H9 (cell line): Measurements from ENCODE around the gene POLL. TPM values are rescaled to one million over a fixed set of nuclear protein-coding genes. Genes with fewer than 3 reads are reported as not detected.

ENCODE experiments used
- DNase-seq: peaks from one replicate; pipeline ENCODE4 v3.0.0-alpha.2; 2017
- H2AFZ ChIP-seq: one replicate; pipeline ENCODE4 v1.6.1; 2013; ENCODE audit warnings: mild to moderate bottlenecking, low read length, control low read depth, moderate library complexity
- H2AK5ac ChIP-seq: 2 replicates; pipeline ENCODE4 v1.6.1; 2013; ENCODE audit warnings: low read length, control low read depth, mixed read lengths; ENCODE audit not compliant: insufficient read length
- H2BK120ac ChIP-seq: one replicate; pipeline ENCODE4 v1.6.1; 2013; ENCODE audit warnings: low read depth, mild to moderate bottlenecking, low read length, control low read depth, inconsistent platforms; ENCODE audit not compliant: poor library complexity, severe bottlenecking
- H2BK12ac ChIP-seq: 2 replicates; pipeline ENCODE4 v1.6.1; 2013; ENCODE audit warnings: low read length, control low read depth, mixed read lengths, low read depth; ENCODE audit not compliant: insufficient read length
- H2BK15ac ChIP-seq: 2 replicates; pipeline ENCODE4 v1.6.1; 2013; ENCODE audit warnings: low read depth, low read length, control low read depth
- H2BK20ac ChIP-seq: one replicate; pipeline ENCODE4 v1.6.1; 2013; ENCODE audit warnings: low read depth, mild to moderate bottlenecking, low read length, control low read depth, inconsistent platforms; ENCODE audit not compliant: poor library complexity, severe bottlenecking
- H2BK5ac ChIP-seq: 2 replicates; pipeline ENCODE4 v1.6.1; 2013; ENCODE audit warnings: low read length, control low read depth, mixed read lengths; ENCODE audit not compliant: insufficient read length
- H3K14ac ChIP-seq: 2 replicates; pipeline ENCODE4 v1.6.1; 2013; ENCODE audit warnings: low read length, control low read depth; ENCODE audit not compliant: insufficient read depth
- H3K18ac ChIP-seq: 2 replicates; pipeline ENCODE4 v1.6.1; 2013; ENCODE audit warnings: low read depth, mild to moderate bottlenecking, mixed read lengths, low read length, control low read depth; ENCODE audit not compliant: insufficient read length
- H3K23ac ChIP-seq: 2 replicates; pipeline ENCODE4 v1.6.1; 2013; ENCODE audit warnings: low read length, control low read depth, mixed read lengths, low read depth; ENCODE audit not compliant: insufficient read length
- H3K23me2 ChIP-seq: 2 replicates; pipeline ENCODE4 v1.6.1; 2013; ENCODE audit warnings: low read depth, mild to moderate bottlenecking, mixed read lengths, low read length, control low read depth; ENCODE audit not compliant: insufficient read length, poor library complexity, severe bottlenecking
- H3K27ac ChIP-seq: 2 replicates; pipeline ENCODE4 v1.5.1; 2013; ENCODE audit warnings: low read length, control low read depth, mixed read lengths, low read depth; ENCODE audit not compliant: insufficient read length
- H3K27me3 ChIP-seq: 2 replicates; pipeline ENCODE4 v1.6.1; 2013; ENCODE audit warnings: low read length, control low read depth, inconsistent platforms; ENCODE audit not compliant: insufficient read depth
- H3K4ac ChIP-seq: 2 replicates; pipeline ENCODE4 v1.6.1; 2013; ENCODE audit warnings: low read depth, mild to moderate bottlenecking, control low read depth, inconsistent platforms, low read length, moderate library complexity
- H3K4me1 ChIP-seq: 2 replicates; pipeline ENCODE4 v1.6.1; 2013; ENCODE audit warnings: low read length, control low read depth, inconsistent platforms; ENCODE audit not compliant: insufficient read depth
- H3K4me2 ChIP-seq: 2 replicates; pipeline ENCODE4 v1.6.1; 2013; ENCODE audit warnings: low read length, control low read depth, mixed read lengths; ENCODE audit not compliant: insufficient read length, insufficient read depth
- H3K56ac ChIP-seq: 2 replicates; pipeline ENCODE4 v1.6.1; 2013; ENCODE audit warnings: low read depth, mild to moderate bottlenecking, mixed read lengths, low read length, control low read depth; ENCODE audit not compliant: insufficient read length
- H3K79me1 ChIP-seq: 2 replicates; pipeline ENCODE4 v1.6.1; 2013; ENCODE audit warnings: low read depth, mild to moderate bottlenecking, moderate library complexity, low read length, control low read depth, inconsistent platforms; ENCODE audit not compliant: insufficient read depth, poor library complexity, severe bottlenecking
- H3K79me2 ChIP-seq: 2 replicates; pipeline ENCODE4 v1.6.1; 2013; ENCODE audit warnings: low read length, control low read depth, inconsistent platforms; ENCODE audit not compliant: insufficient read depth
- H3K9ac ChIP-seq: 2 replicates; pipeline ENCODE4 v1.6.1; 2013; ENCODE audit warnings: low read length, control low read depth, mixed read lengths; ENCODE audit not compliant: insufficient read length; ENCODE audit errors: extremely low read depth
- H3K9me3 ChIP-seq: one replicate; pipeline ENCODE4 v1.6.1; 2013; ENCODE audit warnings: low read depth, low read length, inconsistent platforms; ENCODE audit not compliant: control insufficient read depth
- H3T11ph ChIP-seq: one replicate; pipeline ENCODE4 v1.6.1; 2013; ENCODE audit warnings: mild to moderate bottlenecking, low read length, control low read depth, inconsistent platforms
- H4K20me1 ChIP-seq: one replicate; pipeline ENCODE4 v1.6.1; 2013; ENCODE audit not compliant: control insufficient read depth, insufficient read length, insufficient read depth
- H4K5ac ChIP-seq: 2 replicates; pipeline ENCODE4 v1.6.1; 2013; ENCODE audit warnings: low read depth, mild to moderate bottlenecking, mixed read lengths, low read length, control low read depth; ENCODE audit not compliant: insufficient read length
- H4K8ac ChIP-seq: replicated peaks from 2 replicates; pipeline ENCODE4 v1.6.1; 2013; ENCODE audit warnings: low read length, control low read depth, mixed read lengths, low read depth; ENCODE audit not compliant: insufficient read length
- H4K91ac ChIP-seq: 2 replicates; pipeline ENCODE4 v1.6.1; 2013; ENCODE audit warnings: low read depth, mild to moderate bottlenecking, moderate library complexity, mixed read lengths, low read length, control low read depth; ENCODE audit not compliant: insufficient read length
- H3K27ac Mint-ChIP-seq, 3 experiments: 2 replicates in 2 of 3; 3 replicates in 1 of 3; pipeline ENCODE4 v1.8.0; 2020 to 2021; ENCODE audit warnings: mixed read lengths in 3 of 3, mild to moderate bottlenecking in 1 of 3, moderate library complexity in 1 of 3
- H3K27me3 Mint-ChIP-seq: 2 replicates; pipeline ENCODE4 v1.8.0; 2021; ENCODE audit warnings: low read depth, mild to moderate bottlenecking, moderate library complexity, mixed read lengths
- H3K36me3 Mint-ChIP-seq, 3 experiments: 2 replicates in 2 of 3; 3 replicates in 1 of 3; pipeline ENCODE4 v1.8.0; 2020 to 2021; ENCODE audit warnings: low read depth in 3 of 3, mixed read lengths in 3 of 3; ENCODE audit not compliant: insufficient read depth in 1 of 3
- H3K4me1 Mint-ChIP-seq, 2 experiments: 2 replicates each; pipeline ENCODE4 v1.8.0; 2020; ENCODE audit warnings: mixed read lengths in 2 of 2
- H3K4me3 Mint-ChIP-seq, 2 experiments: 2 replicates in 1 of 2; 3 replicates in 1 of 2; pipeline ENCODE4 v1.8.0; 2020 to 2021; ENCODE audit warnings: mild to moderate bottlenecking in 2 of 2, mixed read lengths in 2 of 2, moderate library complexity in 1 of 2
- H3K9me3 Mint-ChIP-seq, 2 experiments: 2 replicates in 1 of 2; 3 replicates in 1 of 2; pipeline ENCODE4 v1.8.0; 2020; ENCODE audit warnings: mild to moderate bottlenecking in 2 of 2, mixed read lengths in 2 of 2, moderate library complexity in 1 of 2
- CTCF ChIP-seq: fragments of 200-600 bp; sonication (generic); conservative IDR thresholded peaks from 3 replicates; pipeline ENCODE4 v1.8.0; 2021; ENCODE audit warnings: antibody characterized with exemption, mild to moderate bottlenecking
- WGBS: extraction: QIAGEN DNeasy Blood & Tissue Kit; methylation state at CpG from one replicate; pipeline ENCODE4 v1.1.7; 2013; ENCODE audit warnings: missing lambda C conversion rate, low lambda C conversion rate, mixed read lengths; ENCODE audit not compliant: insufficient read length; ENCODE audit errors: extremely low coverage; 5-methylcytosine and 5-hydroxymethylcytosine counted together
- total RNA-seq: library from RNA; stranded (reverse); gene quantifications from 2 replicates; pipeline ENCODE4 v1.2.1, GENCODE V29; 2021

Gene POLL
- total RNA-seq, 1 experiment from 2014 or later = 30.8 TPM

DNA sequence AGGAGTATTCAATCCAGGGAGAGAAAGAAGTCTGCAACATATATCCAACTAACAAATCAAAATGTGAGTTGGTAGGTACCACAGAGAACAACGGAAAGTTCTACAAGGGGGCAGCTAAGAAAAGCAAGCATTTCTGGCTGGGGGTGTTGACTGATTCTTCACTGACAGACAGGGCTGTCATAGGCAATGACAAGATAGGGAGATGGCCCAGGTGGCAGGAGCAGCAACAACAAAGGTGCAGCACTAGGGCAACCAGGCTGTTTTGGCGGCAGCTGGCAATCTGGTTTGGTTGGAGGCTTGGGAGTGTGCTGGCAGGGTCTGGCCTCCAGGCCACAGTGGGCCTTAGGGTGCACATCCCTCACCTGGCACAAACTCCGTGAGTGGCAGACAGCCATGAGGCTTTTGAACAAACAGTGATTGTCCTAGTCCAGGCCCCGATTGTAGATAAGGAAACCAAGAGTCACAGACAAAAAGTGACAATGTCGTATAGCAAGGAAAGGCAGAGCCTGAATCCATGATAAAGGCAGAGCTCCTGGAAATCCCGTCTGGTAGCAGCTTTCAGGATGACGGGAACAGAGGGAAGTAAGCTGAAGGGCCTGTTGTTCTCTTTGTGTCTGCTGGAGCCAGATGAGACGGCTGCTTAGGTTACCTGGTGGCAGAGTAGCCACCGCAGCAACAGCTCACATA is 28.5 kb upstream of the POLL start:
- no peaks in the 10 kb centered on the region for H3K79me1 ChIP-seq
- no peaks in the 10 kb centered on the region; the same call in 1 of the 2 replicates for H3K4me1 ChIP-seq
- Mint-ChIP-seq H3K27ac (peak overlapping the region in 1 of 3 experiments; percentile 44; a peak in 1 of 7 replicates), H3K4me1 (peaks cover 39 to 56% of the 10 kb centered on the region in 2 experiments), H3K36me3 (peaks cover 0 to 5% (median 3%) of the 10 kb centered on the region in 3 experiments; a peak in 5 of 7 replicates), H3K9me3 (no peaks in the 10 kb centered on the region), H3K27me3 (no peaks in the 10 kb centered on the region; the same call in 1 of the 2 replicates), H3K4me3 (no peak overlapping the region)
- no peaks in the 10 kb centered on the region for H3K27me3 ChIP-seq
- DNase-seq = no peak
- no peak overlapping the region for H3K27ac ChIP-seq
- H3K23me2 ChIP-seq = no peaks in the 10 kb centered on the region
- H3K79me2 ChIP-seq = no peaks in the 10 kb centered on the region
- no peak overlapping the region for H3T11ph ChIP-seq
- H3K9me3 ChIP-seq = no peaks in the 10 kb centered on the region
- H4K5ac ChIP-seq = no peak overlapping the region
- no peak overlapping the region for H2AFZ ChIP-seq
- no peak overlapping the region for H3K56ac ChIP-seq
- H2BK120ac ChIP-seq = no peak overlapping the region
- H3K18ac ChIP-seq = no peak overlapping the region
- H2BK5ac ChIP-seq = no peak overlapping the region
- H3K4me2 ChIP-seq = no peak overlapping the region
- no peak overlapping the region for H3K9ac ChIP-seq
- TF ChIP-seq CTCF = no peak
- WGBS = no CpG with 5 or more reads among the region's 9 CpGs
- H3K23ac ChIP-seq = no peak overlapping the region
- H3K4ac ChIP-seq = no peak overlapping the region
- H4K8ac ChIP-seq = no peak overlapping the region
- H2BK15ac ChIP-seq = no peak overlapping the region
- no peak overlapping the region for H2BK12ac ChIP-seq
- H3K14ac ChIP-seq = no peak overlapping the region
- no peak overlapping the region for H2AK5ac ChIP-seq
- no peaks in the 10 kb centered on the region for H4K20me1 ChIP-seq
- no peak overlapping the region for H4K91ac ChIP-seq
- no peak overlapping the region for H2BK20ac ChIP-seq
